HepG2 (cell line): ENCODE measurements around the gene KIF13A. TPM values are rescaled to one million over a fixed set of nuclear protein-coding genes. Genes with fewer than 3 reads are reported as not detected.

Source experiments
- ERF ChIP-seq: IDR thresholded peaks from 2 replicates; pipeline ENCODE4 v1.6.1; 2018; ENCODE audit warnings: missing biosample characterization, missing genetic modification reagents
- FOSL1 ChIP-seq: sonication (generic); formaldehyde crosslinking; IDR thresholded peaks from 2 replicates; pipeline ENCODE4 v1.9.0; 2021; ENCODE audit warnings: missing genetic modification reagents, borderline replicate concordance
- MEF2D ChIP-seq: sonication (generic); formaldehyde crosslinking; IDR thresholded peaks from 2 replicates; pipeline ENCODE4 v1.5.1; 2020; ENCODE audit warnings: mild to moderate bottlenecking, missing genetic modification reagents
- MTF1 ChIP-seq: sonication (generic); formaldehyde crosslinking; IDR thresholded peaks from 2 replicates; pipeline ENCODE4 v1.5.0; 2020; ENCODE audit warnings: missing genetic modification reagents
- TGIF2 ChIP-seq: IDR thresholded peaks from 2 replicates; pipeline ENCODE4 v1.6.1; 2016; ENCODE audit warnings: control low read depth, missing compliant biosample characterization
- ZHX1 ChIP-seq: sonication (generic); formaldehyde crosslinking; IDR thresholded peaks from 2 replicates; pipeline ENCODE4 v1.8.1; 2022; ENCODE audit warnings: low read depth, mild to moderate bottlenecking, missing genetic modification reagents
- ZMAT3 ChIP-seq: sonication (generic); formaldehyde crosslinking; conservative IDR thresholded peaks from 2 replicates; pipeline ENCODE4 v1.7.0; 2021; ENCODE audit warnings: missing genetic modification reagents
- ZNF274 ChIP-seq: sonication (generic); formaldehyde crosslinking; IDR thresholded peaks from 2 replicates; pipeline ENCODE4 v1.5.1; 2020; ENCODE audit warnings: mild to moderate bottlenecking, missing genetic modification reagents
- ZNF776 ChIP-seq: sonication (generic); formaldehyde crosslinking; IDR thresholded peaks from 2 replicates; pipeline ENCODE4 v1.4.0; 2020; ENCODE audit warnings: mild to moderate bottlenecking, missing genetic modification reagents
- ZNF850 ChIP-seq: sonication (generic); formaldehyde crosslinking; conservative IDR thresholded peaks from 2 replicates; pipeline ENCODE4 v1.9.0; 2021; ENCODE audit warnings: mild to moderate bottlenecking, missing genetic modification reagents
- polyA plus RNA-seq, 8 experiments: library from polyadenylated mRNA; depleted of rRNA in 3 of 8; stranded (reverse) in 7 of 8; unstranded in 1 of 8; fragments of >200 nt; fragmentation: Illumina TruSeq in 4 of 8; extraction: Trizol in 4 of 8; gene quantifications; 2 replicates each; pipeline versions ENCODE4 v1.2.1 to v1.2.3, GENCODE V29; 2011 to 2016; ENCODE audit warnings: low read depth in 4 of 8, missing spikeins in 1 of 8, mixed read lengths in 1 of 8; ENCODE audit not compliant: insufficient read depth in 1 of 8
- total RNA-seq, 5 experiments: library from RNA; depleted of rRNA; stranded (reverse); fragments of >200 nt; fragmentation: Illumina TruSeq; extraction: Trizol; gene quantifications; 2 replicates each; pipeline ENCODE4 v1.2.3, GENCODE V29; 2016; ENCODE audit warnings: low read depth in 1 of 5
- TF ChIP-seq, protein P1 (sequence below): sonication (generic); formaldehyde crosslinking; IDR thresholded peaks from 2 replicates; pipeline ENCODE4 v1.4.0; 2020; ENCODE audit warnings: missing genetic modification reagents
- TF ChIP-seq, protein P2 (sequence below): sonication (generic); formaldehyde crosslinking; IDR thresholded peaks from 2 replicates; pipeline ENCODE4 v1.4.0; 2020; ENCODE audit warnings: mild to moderate bottlenecking, missing genetic modification reagents

The KIF13A gene
- total and polyA plus RNA-seq, 2 of the 13 experiments (the other 11 are each of a cell fraction or from before 2014, with no cell fraction given), result 21.1 to 37.2 TPM

DNA sequence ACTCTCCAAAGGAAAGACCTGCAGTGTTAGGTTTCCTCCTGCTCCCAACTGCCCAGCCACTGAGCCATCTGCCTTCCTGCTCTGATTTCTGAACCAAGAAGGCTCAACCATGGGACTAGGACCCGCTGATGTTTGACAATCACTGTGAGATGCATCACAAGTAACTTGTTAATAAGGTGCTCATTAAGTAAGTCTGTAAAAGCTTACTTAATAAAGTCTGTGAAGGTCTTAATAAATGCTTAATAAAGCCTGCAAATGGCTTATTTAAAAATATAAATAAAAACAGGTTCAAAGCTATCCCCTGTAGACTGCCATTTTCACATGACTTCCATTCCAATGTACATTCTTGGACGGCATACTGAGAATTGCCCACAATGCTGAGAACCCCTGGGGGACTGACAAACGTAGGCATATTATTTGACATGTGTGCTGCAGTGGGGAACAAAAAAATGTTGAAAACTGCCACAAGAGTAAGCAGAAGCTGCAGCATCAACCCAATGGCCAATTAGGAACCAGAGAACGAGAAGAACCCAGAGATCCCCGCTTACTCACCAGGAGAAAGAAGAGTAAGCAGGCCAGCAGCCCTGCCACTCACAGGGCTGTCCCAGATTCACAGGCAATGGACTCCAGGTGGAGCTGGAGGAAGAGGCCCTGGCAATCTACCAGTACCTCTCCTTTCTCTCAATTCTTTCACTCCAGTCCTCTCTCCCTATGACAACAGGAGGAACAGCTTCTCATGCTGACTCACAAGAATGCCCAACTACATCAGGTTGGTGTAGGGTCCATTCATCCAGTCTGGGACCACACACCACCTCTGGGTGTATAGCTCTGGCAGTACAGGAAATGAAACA lies 19.5 kb downstream of the KIF13A start (continued):
- TF ChIP-seq ZHX1 (no peak), TGIF2 (CRISPR knock-in tag) (no peak), ZNF850 (CRISPR knock-in tag) (no peak), MTF1 (no peak), FOSL1 (CRISPR knock-in tag) (no peak), ZMAT3 (CRISPR knock-in tag) (no peak), ZNF776 (CRISPR knock-in tag) (no peak), ZNF274 (CRISPR knock-in tag) (no peak), ERF (CRISPR knock-in tag) (no peak), MEF2D (CRISPR knock-in tag) (no peak)
- TF ChIP-seq, protein P1, sequence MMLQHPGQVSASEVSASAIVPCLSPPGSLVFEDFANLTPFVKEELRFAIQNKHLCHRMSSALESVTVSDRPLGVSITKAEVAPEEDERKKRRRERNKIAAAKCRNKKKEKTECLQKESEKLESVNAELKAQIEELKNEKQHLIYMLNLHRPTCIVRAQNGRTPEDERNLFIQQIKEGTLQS, result no peak
- TF ChIP-seq, protein P2, sequence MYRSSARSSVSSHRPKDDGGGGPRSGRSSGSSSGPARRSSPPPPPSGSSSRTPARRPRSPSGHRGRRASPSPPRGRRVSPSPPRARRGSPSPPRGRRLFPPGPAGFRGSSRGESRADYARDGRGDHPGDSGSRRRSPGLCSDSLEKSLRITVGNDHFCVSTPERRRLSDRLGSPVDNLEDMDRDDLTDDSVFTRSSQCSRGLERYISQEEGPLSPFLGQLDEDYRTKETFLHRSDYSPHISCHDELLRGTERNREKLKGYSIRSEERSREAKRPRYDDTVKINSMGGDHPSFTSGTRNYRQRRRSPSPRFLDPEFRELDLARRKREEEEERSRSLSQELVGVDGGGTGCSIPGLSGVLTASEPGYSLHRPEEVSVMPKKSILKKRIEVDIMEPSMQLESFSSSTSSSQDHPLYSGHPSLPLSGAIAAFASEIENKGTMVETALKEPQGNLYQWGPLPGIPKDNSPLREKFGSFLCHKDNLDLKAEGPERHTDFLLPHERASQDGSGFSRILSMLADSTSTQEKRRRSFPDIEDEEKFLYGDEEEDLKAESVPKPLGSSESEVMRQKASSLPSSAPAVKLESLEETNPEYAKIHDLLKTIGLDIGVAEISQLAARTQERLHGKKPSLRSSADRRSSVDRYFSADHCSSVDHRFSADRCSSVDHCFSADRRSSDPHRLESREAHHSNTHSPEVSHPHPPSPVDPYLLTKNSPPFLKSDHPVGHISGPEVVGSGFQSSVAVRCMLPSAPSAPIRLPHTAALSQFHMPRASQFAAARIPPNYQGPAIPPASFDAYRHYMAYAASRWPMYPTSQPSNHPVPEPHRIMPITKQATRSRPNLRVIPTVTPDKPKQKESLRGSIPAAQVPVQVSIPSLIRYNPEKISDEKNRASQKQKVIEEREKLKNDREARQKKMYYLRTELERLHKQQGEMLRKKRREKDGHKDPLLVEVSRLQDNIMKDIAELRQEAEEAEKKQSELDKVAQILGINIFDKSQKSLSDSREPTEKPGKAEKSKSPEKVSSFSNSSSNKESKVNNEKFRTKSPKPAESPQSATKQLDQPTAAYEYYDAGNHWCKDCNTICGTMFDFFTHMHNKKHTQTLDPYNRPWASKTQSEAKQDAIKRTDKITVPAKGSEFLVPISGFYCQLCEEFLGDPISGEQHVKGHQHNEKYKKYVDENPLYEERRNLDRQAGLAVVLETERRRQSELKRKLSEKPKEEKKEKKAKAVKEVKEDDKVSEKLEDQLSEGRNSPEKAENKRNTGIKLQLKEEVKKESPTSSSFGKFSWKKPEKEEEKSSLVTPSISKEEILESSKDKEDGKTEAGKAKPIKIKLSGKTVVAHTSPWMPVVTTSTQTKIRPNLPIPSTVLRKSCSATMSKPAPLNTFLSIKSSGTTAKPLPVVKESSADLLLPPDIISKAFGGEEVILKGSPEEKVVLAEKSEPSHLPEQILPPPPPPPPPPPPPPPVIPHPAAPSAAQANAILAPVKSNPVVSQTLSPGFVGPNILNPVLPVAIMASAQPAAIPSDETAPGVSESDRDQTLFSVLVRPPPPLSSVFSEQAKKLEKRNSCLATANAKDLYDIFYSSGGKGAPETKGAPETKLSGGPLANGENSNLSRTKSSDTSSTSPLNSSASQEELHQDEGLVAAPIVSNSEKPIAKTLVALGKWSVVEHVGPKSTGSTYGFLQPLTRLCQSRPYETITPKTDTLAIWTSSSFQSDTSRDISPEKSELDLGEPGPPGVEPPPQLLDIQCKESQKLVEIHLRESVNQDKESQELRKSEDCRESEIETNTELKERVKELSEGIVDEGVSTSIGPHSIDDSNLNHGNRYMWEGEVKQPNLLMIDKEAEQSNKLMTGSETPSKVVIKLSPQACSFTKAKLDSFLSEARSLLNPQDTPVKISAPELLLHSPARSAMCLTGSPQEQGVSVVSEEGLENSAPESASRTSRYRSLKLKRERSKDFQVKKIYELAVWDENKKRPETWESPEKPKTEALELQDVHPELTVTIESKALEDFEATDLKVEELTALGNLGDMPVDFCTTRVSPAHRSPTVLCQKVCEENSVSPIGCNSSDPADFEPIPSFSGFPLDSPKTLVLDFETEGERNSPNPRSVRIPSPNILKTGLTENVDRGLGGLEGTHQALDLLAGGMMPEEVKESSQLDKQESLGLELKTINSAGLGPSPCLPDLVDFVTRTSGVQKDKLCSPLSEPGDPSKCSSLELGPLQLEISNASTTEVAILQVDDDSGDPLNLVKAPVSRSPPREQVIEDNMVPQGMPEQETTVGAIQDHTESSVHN (CRISPR knock-in tag), result no peak
